ENCODE results near the gene JAKMIP2. TPM values are rescaled to one million over a fixed set of nuclear protein-coding genes. Genes with fewer than 3 reads are reported as not detected.

JAKMIP2 gene
- total and polyA plus RNA-seq, 9 donors = 0.10 to 7.0 (median 0.24) TPM

DNA sequence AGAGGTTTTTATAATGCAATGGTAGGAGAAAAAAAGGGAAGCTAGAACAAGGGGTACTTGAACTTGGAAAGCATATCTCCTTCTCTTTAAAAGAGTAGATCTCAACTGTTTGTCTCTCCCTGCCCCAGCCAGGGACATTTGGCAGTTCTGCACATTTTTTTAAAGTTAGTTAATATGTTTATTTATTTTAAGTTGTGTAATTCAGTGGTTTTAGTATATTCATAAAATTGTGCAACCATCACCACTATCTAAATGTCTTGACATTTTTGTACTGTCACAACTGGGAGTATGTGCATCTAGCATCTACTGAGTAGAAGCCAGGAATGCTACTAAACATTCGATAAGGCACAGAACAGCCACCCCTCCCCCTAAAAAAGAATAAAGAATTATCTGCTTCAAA, 169.2 kb downstream of the JAKMIP2 start:
- TF ChIP-seq CTCF (IDR thresholded peaks at IDR 0.05) = no peak
- intact Hi-C loops (cut with DNase I) = no loop called here
- WGBS, 3 donors = 19 to 38% (median 27%) methylated on average over 1 of the region's 1 CpG
- no peak for DNase-seq
- Histone ChIP-seq H3K9me3 (no peaks in the 10 kb centered on the region), H3K27ac (no peak overlapping the region), H3K4me3 (no peak overlapping the region), H3K27me3 (no peaks in the 10 kb centered on the region), H3K4me1 (ENCODE audit: insufficient read depth) (no peaks in the 10 kb centered on the region), H3K36me3 (no peaks in the 10 kb centered on the region)

- no peak for DNase-seq
- WGBS, 3 donors = 90 to 93% (median 91%) methylated on average over 4 of the region's 4 CpGs
- Histone ChIP-seq H3K4me3 (no peak overlapping the region), H3K4me1 (ENCODE audit: insufficient read depth) (no peaks in the 10 kb centered on the region), H3K36me3 (no peaks in the 10 kb centered on the region), H3K27me3 (no peaks in the 10 kb centered on the region), H3K27ac (no peak overlapping the region), H3K9me3 (no peaks in the 10 kb centered on the region)
- no peak for TF ChIP-seq POLR2A (IDR thresholded peaks at IDR 0.05)
- TF ChIP-seq CTCF (IDR thresholded peaks at IDR 0.05) = no peak
- no peak for TF ChIP-seq EP300 (IDR thresholded peaks at IDR 0.05)
- intact Hi-C loops (cut with DNase I) = no loop called here
Observed at GRCh38 chr5:147611483-147611882, 171.0 kb downstream of the JAKMIP2 start.

GRCh38 chr5:147610798-147611197, 171.7 kb downstream of the JAKMIP2 start:
- H3K4me3 ChIP-seq = no peak overlapping the region
- no peaks in the 10 kb centered on the region for H3K27me3 ChIP-seq
- no peaks in the 10 kb centered on the region for H3K36me3 ChIP-seq
- no peaks in the 10 kb centered on the region for H3K4me1 ChIP-seq (ENCODE audit: insufficient read depth)
- no peak overlapping the region for H3K27ac ChIP-seq
- no peaks in the 10 kb centered on the region for H3K9me3 ChIP-seq
- WGBS, 3 donors = 97 to 100% (median 97%) methylated on average over 3 of the region's 3 CpGs
- no peak for TF ChIP-seq CTCF (IDR thresholded peaks at IDR 0.05)
- TF ChIP-seq POLR2A (IDR thresholded peaks at IDR 0.05) = no peak
- TF ChIP-seq EP300 (IDR thresholded peaks at IDR 0.05) = no peak
- intact Hi-C loops (cut with DNase I) = no loop called here
- no peak for DNase-seq

DNA sequence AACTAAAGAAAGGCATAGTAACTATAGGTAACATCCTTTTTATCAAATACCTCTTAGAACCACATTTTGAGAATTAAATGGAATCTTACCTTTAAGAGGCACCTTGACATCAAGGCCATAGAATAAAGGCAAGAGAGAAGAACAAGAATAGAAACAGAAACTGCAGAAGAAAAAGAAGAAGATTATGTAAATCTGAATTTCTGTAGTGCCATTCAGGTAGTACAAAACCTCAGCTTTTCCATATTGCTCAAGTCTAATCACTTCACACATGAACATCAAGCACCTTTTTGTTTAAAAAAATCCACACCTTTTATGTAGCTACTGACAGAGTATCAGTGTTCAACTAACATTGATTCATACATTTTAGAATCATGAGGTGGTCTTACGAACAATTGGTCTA, 180.9 kb downstream of the JAKMIP2 start:
- TF ChIP-seq POLR2A (IDR thresholded peaks at IDR 0.05) = no peak
- no peak for TF ChIP-seq CTCF (IDR thresholded peaks at IDR 0.05)
- TF ChIP-seq EP300 (IDR thresholded peaks at IDR 0.05) = no peak

GRCh38 chr5:147591120-147591519, 191.4 kb downstream of the JAKMIP2 start:
- Histone ChIP-seq H3K27me3 (no peaks in the 10 kb centered on the region), H3K36me3 (no peaks in the 10 kb centered on the region), H3K4me3 (no peak overlapping the region), H3K9me3 (no peaks in the 10 kb centered on the region), H3K27ac (no peak overlapping the region), H3K4me1 (ENCODE audit: insufficient read depth) (no peaks in the 10 kb centered on the region)
- 33 to 63% (median 49%) methylated on average over 1 of the region's 1 CpG for WGBS, 3 donors
- intact Hi-C loops (cut with DNase I) = no loop called here
- TF ChIP-seq POLR2A (IDR thresholded peaks at IDR 0.05) (no peak), EP300 (IDR thresholded peaks at IDR 0.05) (no peak), CTCF (IDR thresholded peaks at IDR 0.05) (no peak)
- no peak for DNase-seq

More for the DNA sequence above, 180.9 kb downstream of the JAKMIP2 start:
- Histone ChIP-seq H3K27me3 (no peaks in the 10 kb centered on the region), H3K36me3 (no peaks in the 10 kb centered on the region), H3K4me1 (ENCODE audit: insufficient read depth) (no peaks in the 10 kb centered on the region), H3K4me3 (no peak overlapping the region), H3K27ac (no peak overlapping the region), H3K9me3 (no peaks in the 10 kb centered on the region)
- intact Hi-C loops (cut with DNase I) = no loop called here
- DNase-seq = no peak
- 0 to 28% (median 0%) methylated on average over 1 of the region's 1 CpG for WGBS, 3 donors

Measured in ovary (tissue), 9 donors.